A673 (cell line): ENCODE data around the gene RAB3C. TPM values are rescaled to one million over a fixed set of nuclear protein-coding genes. Genes with fewer than 3 reads are reported as not detected.

Source experiments
- BruUV-seq: library from RNA; stranded (reverse); fragments of 400-500 nt; replicated peaks from 2 replicates; lab custom pipeline; 2021; lab: Mats Ljungman, UMichigan
- CTCF ChIA-PET: fragments of 300-600 bp; sonication (Branson Sonifier 250); formaldehyde crosslinking; loops from one replicate; lab custom pipeline; 2022; ENCODE audit warnings: antibody characterized with exemption; lab: Charles Lee
- POLR2A ChIA-PET: fragments of 300-600 bp; sonication (Branson Sonifier 250); formaldehyde crosslinking; loops from one replicate; lab custom pipeline; 2022; ENCODE audit warnings: antibody characterized with exemption; ENCODE audit not compliant: low non-redundant PET; lab: Charles Lee
- DNase-seq: peaks from one replicate; pipeline ENCODE4 v3.0.0-alpha.2; 2015; ENCODE audit warnings: low spot score
- H3K27ac ChIP-seq: fragments of 200-600 bp; sonication (generic); 2 replicates; pipeline ENCODE4 v1.5.1; 2016; ENCODE audit warnings: mixed run types, low read depth, mild to moderate bottlenecking, mixed read lengths, antibody characterized with exemption, low read length; ENCODE audit not compliant: poor library complexity, severe bottlenecking
- H3K27me3 ChIP-seq: fragments of 200-600 bp; sonication (generic); replicated peaks from 2 replicates; pipeline ENCODE4 v1.6.1; 2017; ENCODE audit warnings: mixed run types, low read depth, mild to moderate bottlenecking, mixed read lengths, antibody characterized with exemption, low read length; ENCODE audit not compliant: insufficient read depth, poor library complexity
- H3K36me3 ChIP-seq: fragments of 200-600 bp; sonication (generic); 2 replicates; pipeline ENCODE4 v1.6.1; 2016; ENCODE audit warnings: mixed run types, mild to moderate bottlenecking, mixed read lengths, antibody characterized with exemption, low read length; ENCODE audit not compliant: insufficient read depth, poor library complexity, severe bottlenecking
- H3K4me1 ChIP-seq: fragments of 200-600 bp; sonication (generic); 2 replicates; pipeline ENCODE4 v1.6.1; 2017; ENCODE audit warnings: mixed run types, mild to moderate bottlenecking, mixed read lengths, antibody characterized with exemption, low read length; ENCODE audit not compliant: insufficient read depth, poor library complexity, severe bottlenecking
- H3K4me3 ChIP-seq: fragments of 200-600 bp; sonication (generic); 2 replicates; pipeline ENCODE4 v1.5.1; 2016; ENCODE audit warnings: low read depth, mixed run types, mild to moderate bottlenecking, mixed read lengths, low read length; ENCODE audit not compliant: poor library complexity, severe bottlenecking
- H3K9me3 ChIP-seq: fragments of 200-600 bp; sonication (generic); 2 replicates; pipeline ENCODE4 v1.6.1; 2016; ENCODE audit warnings: mixed run types, low read depth, mild to moderate bottlenecking, mixed read lengths, antibody characterized with exemption, low read length; ENCODE audit not compliant: poor library complexity, severe bottlenecking
- CTCF ChIP-seq: fragments of 300-800, 200-600 bp; sonication (generic); conservative IDR thresholded peaks from 2 replicates; pipeline ENCODE4 v1.5.1; 2017; ENCODE audit warnings: low read depth, mild to moderate bottlenecking, antibody characterized with exemption, low read length, moderate library complexity, mixed read lengths
- EZH2 ChIP-seq: fragments of 200-600 bp; sonication (generic); IDR thresholded peaks from 2 replicates; pipeline ENCODE4 v1.6.1; 2017; ENCODE audit warnings: borderline replicate concordance, low read depth, mild to moderate bottlenecking, mixed read lengths, antibody characterized with exemption, low read length; ENCODE audit not compliant: poor library complexity, severe bottlenecking
- intact Hi-C: fragments of 100-400 bp; cut with micrococcal nuclease; formaldehyde crosslinking; loops from one replicate; pipeline ENCODE4 v1.10.0; 2022; ENCODE audit not compliant: unreplicated experiment
- total RNA-seq: library from RNA; stranded (reverse); gene quantifications from 2 replicates; pipeline ENCODE4 v1.2.3, GENCODE V29; 2021

Gene RAB3C
- total RNA-seq, 1 experiment from 2014 or later = 0.64 TPM

- no peak overlapping the region for H3K4me3 ChIP-seq
- no peak for TF ChIP-seq EZH2
- H3K27me3 ChIP-seq = no peaks in the 10 kb centered on the region
- no peaks in the 10 kb centered on the region for H3K36me3 ChIP-seq
- H3K4me1 ChIP-seq = peaks cover 28% of the 10 kb centered on the region
- BruUV-seq = no TSS peak
- no peaks in the 10 kb centered on the region for H3K9me3 ChIP-seq
- ChIA-PET POLR2A (no interaction called here), CTCF (no interaction called here)
- intact Hi-C loops = no loop called here
- no peak overlapping the region for H3K27ac ChIP-seq
- peak; percentile 24 for DNase-seq
Measured at GRCh38 chr5:58752104-58752503, 169.2 kb downstream of the RAB3C start.

GRCh38 chr5:58753446-58753845 is 170.6 kb downstream of the RAB3C start:
- H3K4me3 ChIP-seq = no peak overlapping the region
- TF ChIP-seq EZH2 = no peak
- no peak for TF ChIP-seq CTCF
- H3K36me3 ChIP-seq = no peaks in the 10 kb centered on the region
- intact Hi-C loops = no loop called here
- H3K4me1 ChIP-seq = peaks cover 28% of the 10 kb centered on the region
- BruUV-seq = no TSS peak
- ChIA-PET POLR2A (no interaction called here), CTCF (no interaction called here)
- no peak for DNase-seq
- H3K9me3 ChIP-seq = no peaks in the 10 kb centered on the region
- no peaks in the 10 kb centered on the region for H3K27me3 ChIP-seq
- H3K27ac ChIP-seq = no peak overlapping the region

GRCh38 chr5:58754250-58754649 is 171.4 kb downstream of the RAB3C start:
- no peaks in the 10 kb centered on the region for H3K9me3 ChIP-seq
- CTCF ChIA-PET = no interaction called here
- intact Hi-C loops = no loop called here

More at GRCh38 chr5:58754250-58754649, 171.4 kb downstream of the RAB3C start:
- Histone ChIP-seq H3K27me3 (no peaks in the 10 kb centered on the region), H3K4me3 (no peak overlapping the region), H3K36me3 (no peaks in the 10 kb centered on the region), H3K27ac (no peak overlapping the region), H3K4me1 (peaks cover 28% of the 10 kb centered on the region)
- TF ChIP-seq EZH2 = no peak
- TF ChIP-seq CTCF = no peak
- no TSS peak for BruUV-seq
- POLR2A ChIA-PET = no interaction called here
- DNase-seq = no peak
